ENCODE results near the gene DSC2. TPM values are rescaled to one million over a fixed set of nuclear protein-coding genes. Genes with fewer than 3 reads are reported as not detected.

Gene DSC2
- total RNA-seq, 1 experiment from 2014 or later: 22.7 TPM

GRCh38 chr18:31099450-31100230 is 2.6 kb downstream of the DSC2 start:
- H3K9me3 ChIP-seq: no peaks in the 10 kb centered on the region
- POLR2A ChIA-PET: no interaction called here

GRCh38 chr18:31098878-31099277 is 3.3 kb downstream of the DSC2 start:
- H3K27me3 Mint-ChIP-seq (ENCODE audit: insufficient read depth, unreplicated experiment): no peaks in the 10 kb centered on the region
- Histone ChIP-seq H3K4me3 (ENCODE audit: low read depth, low read length) (no peak overlapping the region), H3K36me3 (ENCODE audit: control insufficient read depth, insufficient read depth, low read length) (no peaks in the 10 kb centered on the region; the same call in 1 of the 2 replicates), H3K4me1 (no peaks in the 10 kb centered on the region), H3K9me3 (no peaks in the 10 kb centered on the region), H3K27me3 (replicated peaks; ENCODE audit: control insufficient read depth, insufficient read depth, low read length) (no peaks in the 10 kb centered on the region)
- no peak for TF ChIP-seq CTCF (IDR thresholded peaks at IDR 0.05; ENCODE audit: insufficient read depth in 1 of 2, low read depth in 1 of 2, low read length in 1 of 2, severe bottlenecking in 1 of 2, unreplicated experiment in 1 of 2)
- POLR2A ChIA-PET: no interaction called here
- H3K27ac Mint-ChIP-seq (ENCODE audit: unreplicated experiment): peak overlapping the region; percentile 53
- H3K4me1 Mint-ChIP-seq (ENCODE audit: low read depth, unreplicated experiment): peaks cover 35% of the 10 kb centered on the region
- H3K36me3 Mint-ChIP-seq (ENCODE audit: insufficient read depth, unreplicated experiment): peaks cover 12% of the 10 kb centered on the region
- H3K9me3 Mint-ChIP-seq (ENCODE audit: unreplicated experiment): no peaks in the 10 kb centered on the region
- peak overlapping the region; percentile 83 for H3K4me3 Mint-ChIP-seq (ENCODE audit: unreplicated experiment)
- no peak for DNase-seq
- intact Hi-C loops (cut with micrococcal nuclease; ENCODE audit: unreplicated experiment): no loop called here
- no TSS peak for BruUV-seq (replicated peaks)
- CTCF ChIA-PET: no interaction called here

More at GRCh38 chr18:31099450-31100230, 2.6 kb downstream of the DSC2 start:
- no peak for DNase-seq
- peaks cover 34% of the 10 kb centered on the region for H3K4me1 Mint-ChIP-seq (ENCODE audit: low read depth, unreplicated experiment)
- H3K4me3 ChIP-seq (ENCODE audit: low read depth, low read length): peak overlapping the region; percentile 69
- H3K4me1 ChIP-seq: no peaks in the 10 kb centered on the region
- intact Hi-C loops (cut with micrococcal nuclease; ENCODE audit: unreplicated experiment): no loop called here
- CTCF ChIA-PET: no interaction called here
- H3K9me3 Mint-ChIP-seq (ENCODE audit: unreplicated experiment): no peaks in the 10 kb centered on the region
- no peaks in the 10 kb centered on the region for H3K27me3 Mint-ChIP-seq (ENCODE audit: insufficient read depth, unreplicated experiment)
- TF ChIP-seq CTCF (IDR thresholded peaks at IDR 0.05; ENCODE audit: insufficient read depth in 1 of 2, low read depth in 1 of 2, low read length in 1 of 2, severe bottlenecking in 1 of 2, unreplicated experiment in 1 of 2): no peak
- BruUV-seq (replicated peaks): no TSS peak
- peak overlapping the region; percentile 83 for H3K4me3 Mint-ChIP-seq (ENCODE audit: unreplicated experiment)
- no peaks in the 10 kb centered on the region; the same call in 1 of the 2 replicates for H3K36me3 ChIP-seq (ENCODE audit: control insufficient read depth, insufficient read depth, low read length)
- no peaks in the 10 kb centered on the region for H3K27me3 ChIP-seq (replicated peaks; ENCODE audit: control insufficient read depth, insufficient read depth, low read length)
- H3K27ac Mint-ChIP-seq (ENCODE audit: unreplicated experiment): peak overlapping the region; percentile 53
- H3K36me3 Mint-ChIP-seq (ENCODE audit: insufficient read depth, unreplicated experiment): peaks cover 12% of the 10 kb centered on the region

GRCh38 chr18:31097666-31098065 is 4.6 kb downstream of the DSC2 start:
- H3K4me3 Mint-ChIP-seq (ENCODE audit: unreplicated experiment): no peak overlapping the region
- Histone ChIP-seq H3K36me3 (ENCODE audit: control insufficient read depth, insufficient read depth, low read length) (no peaks in the 10 kb centered on the region; the same call in 1 of the 2 replicates), H3K27me3 (replicated peaks; ENCODE audit: control insufficient read depth, insufficient read depth, low read length) (no peaks in the 10 kb centered on the region), H3K4me1 (no peaks in the 10 kb centered on the region), H3K9me3 (no peaks in the 10 kb centered on the region), H3K4me3 (ENCODE audit: low read depth, low read length) (no peak overlapping the region)
- intact Hi-C loops (cut with micrococcal nuclease; ENCODE audit: unreplicated experiment): no loop called here
- H3K27me3 Mint-ChIP-seq (ENCODE audit: insufficient read depth, unreplicated experiment): no peaks in the 10 kb centered on the region
- ChIA-PET CTCF (no interaction called here), POLR2A (no interaction called here)
- no peak for DNase-seq
- peaks cover 29% of the 10 kb centered on the region for H3K4me1 Mint-ChIP-seq (ENCODE audit: low read depth, unreplicated experiment)
- no peak overlapping the region for H3K27ac Mint-ChIP-seq (ENCODE audit: unreplicated experiment)
- H3K36me3 Mint-ChIP-seq (ENCODE audit: insufficient read depth, unreplicated experiment): peaks cover 12% of the 10 kb centered on the region
- TF ChIP-seq CTCF (IDR thresholded peaks at IDR 0.05; ENCODE audit: insufficient read depth in 1 of 2, low read depth in 1 of 2, low read length in 1 of 2, severe bottlenecking in 1 of 2, unreplicated experiment in 1 of 2): no peak
- no peaks in the 10 kb centered on the region for H3K9me3 Mint-ChIP-seq (ENCODE audit: unreplicated experiment)
- no TSS peak for BruUV-seq (replicated peaks)
